Stimulated activated CD8-positive, alpha-beta memory T cell treated with anti-CD3 and anti-CD28 coated beads, Interleukin-15, amount 100 ng/mL, for 48 hours (primary cell): ENCODE measurements around the gene LPAR1.

Experiments used
- DNase-seq, 2 donors: peaks; one replicate each; pipeline ENCODE4 v3.0.0-alpha.2; 2020; ENCODE audit warnings: low read depth in 2 of 2

LPAR1 gene

GRCh38 chr9:111001526-111001925 is 36.7 kb downstream of the LPAR1 start:
- DNase-seq: no peak

- DNase-seq: no peak
These were observed 38.1 kb downstream of the LPAR1 start for GRCh38 chr9:111000202-111000601.

- DNase-seq: no peak
These were observed 38.9 kb downstream of the LPAR1 start for GRCh38 chr9:110999379-110999778.

- no peak for DNase-seq
These were observed 40.4 kb downstream of the LPAR1 start for GRCh38 chr9:110997847-110998246.

GRCh38 chr9:110996436-110997220 is 41.6 kb downstream of the LPAR1 start:
- DNase-seq: no peak

GRCh38 chr9:110995420-110996340 is 42.6 kb downstream of the LPAR1 start:
- DNase-seq: no peak

- DNase-seq: no peak
These were observed 43.5 kb downstream of the LPAR1 start for GRCh38 chr9:110994771-110995241.

- DNase-seq: no peak
These were observed 47.8 kb downstream of the LPAR1 start for GRCh38 chr9:110990481-110990880.

GRCh38 chr9:110986529-110986928 is 51.7 kb downstream of the LPAR1 start:
- no peak for DNase-seq

- DNase-seq: no peak
These were observed 53.3 kb downstream of the LPAR1 start for GRCh38 chr9:110984890-110985437.

GRCh38 chr9:110980261-110980660 is 58.0 kb downstream of the LPAR1 start:
- DNase-seq: no peak

GRCh38 chr9:110979636-110980035 is 58.6 kb downstream of the LPAR1 start:
- no peak for DNase-seq

- no peak for DNase-seq
These were observed 59.8 kb downstream of the LPAR1 start for GRCh38 chr9:110978516-110978915.

- DNase-seq: no peak
These were observed 61.0 kb downstream of the LPAR1 start for GRCh38 chr9:110977259-110977709.

GRCh38 chr9:110975969-110976368 is 62.3 kb downstream of the LPAR1 start:
- DNase-seq: no peak

GRCh38 chr9:110975278-110975677 is 63.0 kb downstream of the LPAR1 start:
- DNase-seq: no peak

- DNase-seq: no peak
These were observed 66.6 kb downstream of the LPAR1 start for GRCh38 chr9:110971705-110972104.

- no peak for DNase-seq
These were observed 67.0 kb downstream of the LPAR1 start for GRCh38 chr9:110971234-110971633.

- no peak for DNase-seq
These were observed 68.3 kb downstream of the LPAR1 start for GRCh38 chr9:110969971-110970386.

- no peak for DNase-seq
These were observed 70.2 kb downstream of the LPAR1 start for GRCh38 chr9:110968096-110968495.

- DNase-seq: no peak
These were observed 71.1 kb downstream of the LPAR1 start for GRCh38 chr9:110967196-110967595.

- no peak for DNase-seq
These were observed 78.0 kb downstream of the LPAR1 start for GRCh38 chr9:110960288-110960687.
